Caco-2 (cell line): ENCODE results near the gene KIF1C. TPM values are rescaled to one million over a fixed set of nuclear protein-coding genes. Genes with fewer than 3 reads are reported as not detected.
"Not testable (repeated sequence)": the region's sequence is repeated elsewhere in the genome, so short reads cannot be mapped to it uniquely, and the experiment has no call there.

Source experiments
- BruUV-seq: library from RNA; stranded (reverse); fragments of 400-500 nt; replicated peaks from 2 replicates; lab custom pipeline; 2021; lab: Mats Ljungman, UMichigan
- CTCF ChIA-PET: fragments of 300-600 bp; sonication (Branson Sonifier 250); formaldehyde crosslinking; loops from one replicate; lab custom pipeline; 2022; ENCODE audit warnings: antibody characterized with exemption; lab: Charles Lee
- POLR2A ChIA-PET: fragments of 300-600 bp; sonication (Branson Sonifier 250); formaldehyde crosslinking; loops from one replicate; lab custom pipeline; 2022; ENCODE audit warnings: antibody characterized with exemption; lab: Charles Lee
- DNase-seq, 2 experiments: peaks; one replicate each; pipeline versions ENCODE4 v3.0.0 to v3.0.0-alpha.2; 2020 to 2022
- H3K27me3 ChIP-seq: replicated peaks from 2 replicates; pipeline ENCODE4 v1.6.0; 2011; ENCODE audit warnings: low read length; ENCODE audit not compliant: control insufficient read depth, insufficient read depth
- H3K36me3 ChIP-seq: 2 replicates; pipeline ENCODE4 v1.5.1; 2011; ENCODE audit warnings: low read length; ENCODE audit not compliant: control insufficient read depth, insufficient read depth
- H3K4me1 ChIP-seq: fragments of 250-450 bp; sonication (Bioruptor Pico); 2 replicates; pipeline ENCODE4 v1.5.1; 2020; ENCODE audit warnings: mild to moderate bottlenecking
- H3K4me3 ChIP-seq: 2 replicates; pipeline ENCODE4 v1.5.1; 2011; ENCODE audit warnings: low read depth, mild to moderate bottlenecking, control low read depth, low read length
- H3K9me3 ChIP-seq: fragments of 250-450 bp; sonication (Bioruptor Pico); 2 replicates; pipeline ENCODE4 v1.5.1; 2020; ENCODE audit warnings: mild to moderate bottlenecking, moderate library complexity
- H3K27ac Mint-ChIP-seq: one replicate; pipeline ENCODE4 v1.8.0; 2022; ENCODE audit warnings: mixed read lengths; ENCODE audit not compliant: unreplicated experiment
- H3K27me3 Mint-ChIP-seq: one replicate; pipeline ENCODE4 v1.8.0; 2022; ENCODE audit warnings: mixed read lengths; ENCODE audit not compliant: insufficient read depth, unreplicated experiment
- H3K36me3 Mint-ChIP-seq: one replicate; pipeline ENCODE4 v1.8.0; 2022; ENCODE audit warnings: mild to moderate bottlenecking, mixed read lengths; ENCODE audit not compliant: insufficient read depth, unreplicated experiment
- H3K4me1 Mint-ChIP-seq: one replicate; pipeline ENCODE4 v1.8.0; 2022; ENCODE audit warnings: low read depth, mixed read lengths; ENCODE audit not compliant: unreplicated experiment
- H3K4me3 Mint-ChIP-seq: one replicate; pipeline ENCODE4 v1.8.0; 2022; ENCODE audit warnings: mild to moderate bottlenecking, moderate library complexity, mixed read lengths; ENCODE audit not compliant: unreplicated experiment
- H3K9me3 Mint-ChIP-seq: one replicate; pipeline ENCODE4 v1.8.0; 2022; ENCODE audit warnings: mixed read lengths; ENCODE audit not compliant: unreplicated experiment
- intact Hi-C: fragments of 100-400 bp; cut with micrococcal nuclease; formaldehyde crosslinking; loops from one replicate; pipeline ENCODE4 v1.10.0; 2022; ENCODE audit not compliant: unreplicated experiment
- total RNA-seq: library from RNA; stranded (reverse); gene quantifications from 2 replicates; pipeline ENCODE4 v1.2.3, GENCODE V29; 2022
- TF ChIP-seq, protein P1 (sequence below), 2 experiments: fragments of 200-600 bp in 1 of 2; IDR thresholded peaks; 1 replicate in 1 of 2; 2 replicates in 1 of 2; pipeline versions ENCODE4 v1.5.1 to v1.8.0; 2011 to 2022; ENCODE audit warnings: antibody characterized with exemption in 1 of 2, control low read depth in 1 of 2, inconsistent platforms in 1 of 2, low read depth in 1 of 2, low read length in 1 of 2, mild to moderate bottlenecking in 1 of 2, moderate library complexity in 1 of 2; ENCODE audit not compliant: insufficient read depth in 1 of 2, severe bottlenecking in 1 of 2, unreplicated experiment in 1 of 2

Gene KIF1C
- total RNA-seq, 1 experiment from 2014 or later, result 87.5 TPM

GRCh38 chr17:5027916-5028315 lies 30.2 kb downstream of the KIF1C start:
- peaks cover 5% of the 10 kb centered on the region for H3K36me3 Mint-ChIP-seq
- H3K4me3 Mint-ChIP-seq, result no peak overlapping the region
- TF ChIP-seq, protein P1, sequence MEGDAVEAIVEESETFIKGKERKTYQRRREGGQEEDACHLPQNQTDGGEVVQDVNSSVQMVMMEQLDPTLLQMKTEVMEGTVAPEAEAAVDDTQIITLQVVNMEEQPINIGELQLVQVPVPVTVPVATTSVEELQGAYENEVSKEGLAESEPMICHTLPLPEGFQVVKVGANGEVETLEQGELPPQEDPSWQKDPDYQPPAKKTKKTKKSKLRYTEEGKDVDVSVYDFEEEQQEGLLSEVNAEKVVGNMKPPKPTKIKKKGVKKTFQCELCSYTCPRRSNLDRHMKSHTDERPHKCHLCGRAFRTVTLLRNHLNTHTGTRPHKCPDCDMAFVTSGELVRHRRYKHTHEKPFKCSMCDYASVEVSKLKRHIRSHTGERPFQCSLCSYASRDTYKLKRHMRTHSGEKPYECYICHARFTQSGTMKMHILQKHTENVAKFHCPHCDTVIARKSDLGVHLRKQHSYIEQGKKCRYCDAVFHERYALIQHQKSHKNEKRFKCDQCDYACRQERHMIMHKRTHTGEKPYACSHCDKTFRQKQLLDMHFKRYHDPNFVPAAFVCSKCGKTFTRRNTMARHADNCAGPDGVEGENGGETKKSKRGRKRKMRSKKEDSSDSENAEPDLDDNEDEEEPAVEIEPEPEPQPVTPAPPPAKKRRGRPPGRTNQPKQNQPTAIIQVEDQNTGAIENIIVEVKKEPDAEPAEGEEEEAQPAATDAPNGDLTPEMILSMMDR (IDR thresholded peaks at IDR 0.05; ENCODE audit: insufficient read depth in 1 of 2, low read depth in 1 of 2, low read length in 1 of 2, severe bottlenecking in 1 of 2, unreplicated experiment in 1 of 2), result no peak
- Histone ChIP-seq H3K27me3 (no peaks in the 10 kb centered on the region), H3K4me1 (no peaks in the 10 kb centered on the region), H3K36me3 (no peaks in the 10 kb centered on the region), H3K4me3 (no peak overlapping the region), H3K9me3 (no peaks in the 10 kb centered on the region)
- H3K27me3 Mint-ChIP-seq, result no peaks in the 10 kb centered on the region
- no peaks in the 10 kb centered on the region for H3K9me3 Mint-ChIP-seq
- no peak overlapping the region for H3K27ac Mint-ChIP-seq
- no TSS peak for BruUV-seq
- no peak for DNase-seq
- CTCF ChIA-PET, result no interaction called here
- POLR2A ChIA-PET, result no interaction called here
- H3K4me1 Mint-ChIP-seq, result peaks cover 10% of the 10 kb centered on the region
- intact Hi-C loops, result no loop called here

GRCh38 chr17:5030168-5030567 lies 32.4 kb downstream of the KIF1C start:
- CTCF ChIA-PET, result interaction anchor here (0.6 kb wide), 1 partner anchor 28 kb away, joined by 4 read pairs; no protein-coding TSS in a partner anchor
- H3K27ac Mint-ChIP-seq, H3K4me3 ChIP-seq, H3K9me3 ChIP-seq, H3K27me3 Mint-ChIP-seq, H3K36me3 Mint-ChIP-seq, DNase-seq, H3K4me1 ChIP-seq, BruUV-seq, H3K4me1 Mint-ChIP-seq, H3K9me3 Mint-ChIP-seq, H3K4me3 Mint-ChIP-seq, POLR2A ChIA-PET, H3K27me3 ChIP-seq, H3K36me3 ChIP-seq: not testable (repeated sequence)
- intact Hi-C loops, result loop anchor here (2.0 kb wide), 1 partner anchor 33 kb away; no protein-coding TSS in a partner anchor

- BruUV-seq, result no TSS peak
- no peak overlapping the region for H3K27ac Mint-ChIP-seq
- H3K4me3 ChIP-seq, result peak overlapping the region; percentile 33
These were observed 33.8 kb downstream of the KIF1C start for GRCh38 chr17:5031365-5032082.

More at GRCh38 chr17:5031365-5032082, 33.8 kb downstream of the KIF1C start:
- Histone ChIP-seq H3K27me3 (no peaks in the 10 kb centered on the region), H3K4me1 (no peaks in the 10 kb centered on the region), H3K36me3 (no peaks in the 10 kb centered on the region), H3K9me3 (no peaks in the 10 kb centered on the region)
- H3K9me3 Mint-ChIP-seq, result no peaks in the 10 kb centered on the region
- H3K27me3 Mint-ChIP-seq, result no peaks in the 10 kb centered on the region
- ChIA-PET CTCF (no interaction called here), POLR2A (no interaction called here)
- no peaks in the 10 kb centered on the region for H3K4me1 Mint-ChIP-seq
- H3K36me3 Mint-ChIP-seq, result no peaks in the 10 kb centered on the region
- peak overlapping the region; percentile 69 for H3K4me3 Mint-ChIP-seq
- TF ChIP-seq, protein P1 (IDR thresholded peaks at IDR 0.05; ENCODE audit: insufficient read depth in 1 of 2, low read depth in 1 of 2, low read length in 1 of 2, severe bottlenecking in 1 of 2, unreplicated experiment in 1 of 2), result peak; percentile 63 to 68
- intact Hi-C loops, result loop anchor here (2.0 kb wide), 1 partner anchor 31 kb away; no protein-coding TSS in a partner anchor
- DNase-seq, result peak; percentile 77 to 79
